GM12878 (cell line): ENCODE data around the gene SSBP3. TPM values are rescaled to one million over a fixed set of nuclear protein-coding genes. Genes with fewer than 3 reads are reported as not detected.

Experiments used
- CBX5 ChIP-seq: sonication (generic); IDR thresholded peaks from 2 replicates; pipeline ENCODE4 v1.6.1; 2016; ENCODE audit warnings: low read depth, moderate library complexity, mild to moderate bottlenecking, inconsistent platforms
- KAT2A ChIP-seq: conservative IDR thresholded peaks from 2 replicates; pipeline ENCODE4 v1.6.1; 2011; ENCODE audit warnings: low read depth, low read length; ENCODE audit not compliant: control insufficient read depth
- KLF5 ChIP-seq: fragments of 450-650 bp; IDR thresholded peaks from 2 replicates; pipeline ENCODE4 v1.6.1; 2014; ENCODE audit warnings: mild to moderate bottlenecking; ENCODE audit not compliant: partially characterized antibody
- RAD21 ChIP-seq: IDR thresholded peaks from 2 replicates; pipeline ENCODE4 v1.6.1; 2011; ENCODE audit warnings: mild to moderate bottlenecking, low read depth, low read length, moderate library complexity; ENCODE audit not compliant: insufficient read depth
- polyA plus RNA-seq, 11 experiments: library from polyadenylated mRNA; depleted of rRNA in 4 of 11; unstranded in 6 of 11; stranded (reverse) in 5 of 11; fragments of >200 nt; fragmentation: Nextera tagmentation in 4 of 11; fragmentation: Illumina TruSeq in 1 of 11; extraction: Ambion mirVana in 4 of 11; extraction: Trizol in 1 of 11; gene quantifications; 1 replicate in 1 of 11; 2 replicates in 10 of 11; pipeline versions ENCODE4 v1.2.1 to v1.2.3, GENCODE V29; 2011 to 2016; ENCODE audit warnings: inconsistent platforms in 2 of 11, missing spikeins in 2 of 11, low read depth in 1 of 11
- total RNA-seq, 4 experiments: library from RNA; depleted of rRNA in 3 of 4; stranded (reverse); fragments of >200 nt in 3 of 4; fragmentation: Illumina TruSeq in 1 of 4; extraction: Trizol in 1 of 4; gene quantifications; 2 replicates each; pipeline versions ENCODE4 v1.2.1 to v1.2.3, GENCODE V29; 2013 to 2021
- TF ChIP-seq, protein P1 (sequence below): IDR thresholded peaks from 2 replicates; pipeline ENCODE4 v1.6.1; 2012; ENCODE audit warnings: mild to moderate bottlenecking, low read depth, low read length
- TF ChIP-seq, protein P2 (sequence below): fragments of 450-650 bp; formaldehyde crosslinking; IDR thresholded peaks from 2 replicates; pipeline ENCODE4 v1.4.0; 2022; ENCODE audit warnings: mild to moderate bottlenecking, moderate library complexity

SSBP3 gene
- total and polyA plus RNA-seq, 10 of the 15 experiments (the other 5 are each of a cell fraction or from before 2014, with no cell fraction given) = 4.1 to 51.7 (median 17.1) TPM

GRCh38 chr1:54359393-54360162 is 46.6 kb downstream of the SSBP3 start (continued):
- TF ChIP-seq KAT2A (no peak), RAD21 (no peak), KLF5 (no peak), CBX5 (no peak)
- TF ChIP-seq, protein P1, sequence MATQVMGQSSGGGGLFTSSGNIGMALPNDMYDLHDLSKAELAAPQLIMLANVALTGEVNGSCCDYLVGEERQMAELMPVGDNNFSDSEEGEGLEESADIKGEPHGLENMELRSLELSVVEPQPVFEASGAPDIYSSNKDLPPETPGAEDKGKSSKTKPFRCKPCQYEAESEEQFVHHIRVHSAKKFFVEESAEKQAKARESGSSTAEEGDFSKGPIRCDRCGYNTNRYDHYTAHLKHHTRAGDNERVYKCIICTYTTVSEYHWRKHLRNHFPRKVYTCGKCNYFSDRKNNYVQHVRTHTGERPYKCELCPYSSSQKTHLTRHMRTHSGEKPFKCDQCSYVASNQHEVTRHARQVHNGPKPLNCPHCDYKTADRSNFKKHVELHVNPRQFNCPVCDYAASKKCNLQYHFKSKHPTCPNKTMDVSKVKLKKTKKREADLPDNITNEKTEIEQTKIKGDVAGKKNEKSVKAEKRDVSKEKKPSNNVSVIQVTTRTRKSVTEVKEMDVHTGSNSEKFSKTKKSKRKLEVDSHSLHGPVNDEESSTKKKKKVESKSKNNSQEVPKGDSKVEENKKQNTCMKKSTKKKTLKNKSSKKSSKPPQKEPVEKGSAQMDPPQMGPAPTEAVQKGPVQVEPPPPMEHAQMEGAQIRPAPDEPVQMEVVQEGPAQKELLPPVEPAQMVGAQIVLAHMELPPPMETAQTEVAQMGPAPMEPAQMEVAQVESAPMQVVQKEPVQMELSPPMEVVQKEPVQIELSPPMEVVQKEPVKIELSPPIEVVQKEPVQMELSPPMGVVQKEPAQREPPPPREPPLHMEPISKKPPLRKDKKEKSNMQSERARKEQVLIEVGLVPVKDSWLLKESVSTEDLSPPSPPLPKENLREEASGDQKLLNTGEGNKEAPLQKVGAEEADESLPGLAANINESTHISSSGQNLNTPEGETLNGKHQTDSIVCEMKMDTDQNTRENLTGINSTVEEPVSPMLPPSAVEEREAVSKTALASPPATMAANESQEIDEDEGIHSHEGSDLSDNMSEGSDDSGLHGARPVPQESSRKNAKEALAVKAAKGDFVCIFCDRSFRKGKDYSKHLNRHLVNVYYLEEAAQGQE = no peak
- TF ChIP-seq, protein P2, sequence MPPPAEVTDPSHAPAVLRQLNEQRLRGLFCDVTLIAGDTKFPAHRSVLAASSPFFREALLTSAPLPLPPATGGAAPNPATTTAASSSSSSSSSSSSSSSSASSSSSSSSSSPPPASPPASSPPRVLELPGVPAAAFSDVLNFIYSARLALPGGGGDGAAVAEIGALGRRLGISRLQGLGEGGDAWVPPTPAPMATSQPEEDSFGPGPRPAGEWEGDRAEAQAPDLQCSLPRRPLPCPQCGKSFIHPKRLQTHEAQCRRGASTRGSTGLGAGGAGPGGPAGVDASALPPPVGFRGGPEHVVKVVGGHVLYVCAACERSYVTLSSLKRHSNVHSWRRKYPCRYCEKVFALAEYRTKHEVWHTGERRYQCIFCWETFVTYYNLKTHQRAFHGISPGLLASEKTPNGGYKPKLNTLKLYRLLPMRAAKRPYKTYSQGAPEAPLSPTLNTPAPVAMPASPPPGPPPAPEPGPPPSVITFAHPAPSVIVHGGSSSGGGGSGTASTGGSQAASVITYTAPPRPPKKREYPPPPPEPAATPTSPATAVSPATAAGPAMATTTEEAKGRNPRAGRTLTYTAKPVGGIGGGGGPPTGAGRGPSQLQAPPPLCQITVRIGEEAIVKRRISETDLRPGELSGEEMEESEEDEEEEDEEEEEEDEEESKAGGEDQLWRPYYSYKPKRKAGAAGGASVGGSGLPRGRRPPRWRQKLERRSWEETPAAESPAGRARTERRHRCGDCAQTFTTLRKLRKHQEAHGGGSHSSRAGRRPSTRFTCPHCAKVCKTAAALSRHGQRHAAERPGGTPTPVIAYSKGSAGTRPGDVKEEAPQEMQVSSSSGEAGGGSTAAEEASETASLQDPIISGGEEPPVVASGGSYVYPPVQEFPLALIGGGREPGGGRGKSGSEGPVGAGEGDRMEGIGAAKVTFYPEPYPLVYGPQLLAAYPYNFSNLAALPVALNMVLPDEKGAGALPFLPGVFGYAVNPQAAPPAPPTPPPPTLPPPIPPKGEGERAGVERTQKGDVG (CRISPR knock-in tag) = no peak
